Camera-type eye (tissue), 1 donor: Measurements from ENCODE around the gene ZFP36L1. TPM values are rescaled to one million over a fixed set of nuclear protein-coding genes. Genes with fewer than 3 reads are reported as not detected.

Source experiments
- total RNA-seq: library from RNA; depleted of rRNA; stranded (reverse); fragments of >200 nt; gene quantifications from one replicate; pipeline ENCODE4 v1.2.3, GENCODE V29; 2014

The ZFP36L1 gene
- 271 TPM for total RNA-seq

GRCh38 chr14:68792979-68793733 lies at the start of gene ZFP36L1:
TSS of gene ZFP36L1 (minus strand) at chr14:68793067. CDS start at chr14:68792938, 129 bp downstream.

Other genes starting within 250 kb of the ZFP36L1 start
- gene ACTN1, start 186.2 kb upstream of the ZFP36L1 start, total RNA-seq: 80.4 TPM